C4-2B (cell line): ENCODE results near the gene POC5.

ENCODE experiments used
- H3K27ac ChIP-seq: fragments of 450-650 bp; 2 replicates; pipeline ENCODE4 v1.5.1; 2017
- CTCF ChIP-seq: fragments of 450-650 bp; conservative IDR thresholded peaks from 2 replicates; pipeline ENCODE4 v1.5.1; 2017; ENCODE audit warnings: mild to moderate bottlenecking
- ZFX ChIP-seq: fragments of 450-650 bp; IDR thresholded peaks from 2 replicates; pipeline ENCODE4 v1.6.1; 2017

Gene POC5

GRCh38 chr5:75668977-75669689, 48.1 kb downstream of the POC5 start:
- no peak for TF ChIP-seq CTCF
- TF ChIP-seq ZFX = no peak
- H3K27ac ChIP-seq = no peak overlapping the region

- TF ChIP-seq CTCF (no peak), ZFX (no peak)
- H3K27ac ChIP-seq = no peak overlapping the region
These were observed 48.8 kb downstream of the POC5 start for GRCh38 chr5:75668445-75668844.

GRCh38 chr5:75667586-75667985, 49.7 kb downstream of the POC5 start:
- TF ChIP-seq CTCF (peak; percentile 1; the same call in 1 of the 2 replicates), ZFX (no peak)

GRCh38 chr5:75666801-75667200, 50.4 kb downstream of the POC5 start:
- TF ChIP-seq ZFX = no peak
- TF ChIP-seq CTCF = peak; percentile 18
- H3K27ac ChIP-seq = no peak overlapping the region

More at GRCh38 chr5:75667586-75667985, 49.7 kb downstream of the POC5 start:
- H3K27ac ChIP-seq = no peak overlapping the region

GRCh38 chr5:75664979-75665378, 52.3 kb downstream of the POC5 start:
- TF ChIP-seq CTCF (no peak), ZFX (no peak)
- H3K27ac ChIP-seq = no peak overlapping the region

- TF ChIP-seq CTCF (no peak), ZFX (no peak)
- no peak overlapping the region for H3K27ac ChIP-seq
These were observed 53.5 kb downstream of the POC5 start for GRCh38 chr5:75663579-75664284.

- H3K27ac ChIP-seq = no peak overlapping the region
- TF ChIP-seq ZFX (no peak), CTCF (no peak)
These were observed 55.2 kb downstream of the POC5 start for GRCh38 chr5:75662061-75662460.
